HG03060 (cell line): ENCODE measurements around the gene SRPK3.
"Not testable (repeated sequence)": the region's sequence is repeated elsewhere in the genome, so short reads cannot be mapped to it uniquely, and the experiment has no call there.

ENCODE experiments used
- ATAC-seq: cut with Tn5 transposase; IDR thresholded peaks from one replicate; pipeline ENCODE4 v1.9.1; 2021; ENCODE audit warnings: low read depth, moderate number of reproducible peaks; ENCODE audit not compliant: unreplicated experiment

The SRPK3 gene

GRCh38 chrX:153744210-153745066 lies 36.4 kb upstream of the SRPK3 start:
- no peak for ATAC-seq

GRCh38 chrX:153745067-153745433 lies 35.8 kb upstream of the SRPK3 start:
- not testable (repeated sequence) for ATAC-seq

- no peak for ATAC-seq
These were observed 34.5 kb upstream of the SRPK3 start for GRCh38 chrX:153746359-153746758.

- not testable (repeated sequence) for ATAC-seq
These were observed 33.9 kb upstream of the SRPK3 start for GRCh38 chrX:153746991-153747390.

GRCh38 chrX:153749017-153749416 lies 31.8 kb upstream of the SRPK3 start:
- ATAC-seq: not testable (repeated sequence)

GRCh38 chrX:153750127-153750774 lies 30.6 kb upstream of the SRPK3 start:
- no peak for ATAC-seq

- ATAC-seq: no peak
These were observed 25.7 kb upstream of the SRPK3 start for GRCh38 chrX:153755136-153755535.

- no peak for ATAC-seq
These were observed 19.0 kb upstream of the SRPK3 start for GRCh38 chrX:153761863-153762262.

- no peak for ATAC-seq
These were observed 18.1 kb upstream of the SRPK3 start for GRCh38 chrX:153762626-153763173.

GRCh38 chrX:153763298-153763932 lies 17.4 kb upstream of the SRPK3 start:
- ATAC-seq: no peak

GRCh38 chrX:153763989-153764755 lies 16.7 kb upstream of the SRPK3 start, which contains the start of gene PLXNB3:
Gene PLXNB3 (plus strand): TSS chrX:153764249. CDS start chrX:153765536, 1,287 bp downstream.
- ATAC-seq: no peak

GRCh38 chrX:153764786-153765137 lies 16.1 kb upstream of the SRPK3 start:
- ATAC-seq: no peak

GRCh38 chrX:153765138-153766079 lies 15.4 kb upstream of the SRPK3 start:
- ATAC-seq: no peak

- no peak for ATAC-seq
These were observed 14.6 kb upstream of the SRPK3 start for GRCh38 chrX:153766098-153766817.

GRCh38 chrX:153766871-153767673 lies 13.8 kb upstream of the SRPK3 start:
- no peak for ATAC-seq

- ATAC-seq: no peak
These were observed 13.2 kb upstream of the SRPK3 start for GRCh38 chrX:153767674-153768055.

GRCh38 chrX:153768311-153769157 lies 12.3 kb upstream of the SRPK3 start:
- ATAC-seq: no peak
